NCI-H82 (cell line): ENCODE results near the gene COX6B2.

ENCODE experiments used
- DNase-seq: peaks from one replicate; lab custom pipeline; 2025; lab: John Stamatoyannopoulos, UW

COX6B2 gene

DNA sequence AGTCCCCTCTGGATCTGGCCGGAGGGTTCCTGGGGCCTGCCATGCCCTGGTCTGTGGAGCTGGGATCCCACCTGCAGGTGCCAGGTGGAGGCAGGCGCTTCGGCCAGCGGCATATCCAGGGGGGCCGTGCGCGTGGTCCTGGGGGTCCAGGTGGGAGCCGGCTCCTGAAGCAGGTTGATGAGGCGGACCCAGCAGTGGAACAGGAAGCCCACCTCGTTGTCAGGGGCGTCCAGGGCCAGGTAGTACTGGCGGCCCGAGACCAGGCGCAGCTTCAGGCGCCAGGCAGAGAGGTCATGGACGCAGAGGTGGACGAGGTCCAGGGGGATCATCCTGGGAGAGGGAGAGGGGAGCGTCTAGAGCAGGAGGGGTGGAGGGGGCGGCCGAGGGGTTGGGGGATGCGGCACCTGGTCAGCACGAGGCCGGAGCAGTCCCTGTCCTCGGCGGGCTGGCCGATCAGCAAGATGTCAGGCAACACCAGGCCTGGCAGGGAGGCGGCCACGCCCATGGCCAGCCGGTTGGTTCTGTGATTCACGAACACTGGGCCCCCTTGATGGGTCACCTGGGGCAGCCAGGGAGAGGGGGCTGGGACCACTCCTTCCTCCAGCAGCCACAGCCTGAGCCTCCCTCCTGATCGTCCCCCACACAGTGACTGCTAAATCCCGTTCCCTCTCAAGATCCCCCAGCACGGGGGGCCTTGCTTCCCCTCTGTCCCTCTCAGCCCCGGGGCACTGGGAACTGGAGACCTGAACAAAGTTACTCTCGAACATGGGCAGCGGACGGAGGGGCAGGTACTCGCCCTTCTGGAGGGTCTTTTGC is 7.9 kb upstream of the COX6B2 start:
- no peak for DNase-seq

DNA sequence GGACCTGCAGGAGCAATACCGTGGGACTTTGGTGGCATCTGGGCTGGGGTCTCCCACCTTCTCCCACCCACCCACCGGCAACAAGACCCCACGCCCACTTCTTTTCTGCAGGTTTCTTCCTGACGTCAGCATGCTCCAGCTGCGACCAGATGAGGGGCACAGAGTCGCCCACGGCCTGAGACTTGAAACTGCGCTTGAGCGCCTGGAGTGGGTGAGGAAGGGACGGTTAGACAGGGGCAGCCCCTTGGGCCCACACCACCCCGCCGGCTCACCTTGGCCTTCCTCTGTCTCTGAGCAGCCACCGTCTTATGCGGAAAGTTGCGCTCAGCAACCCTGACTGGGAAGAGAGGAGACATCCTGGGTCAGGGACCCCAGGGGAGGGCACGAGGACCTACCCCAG is 6.4 kb upstream of the COX6B2 start:
- DNase-seq: no peak

DNA sequence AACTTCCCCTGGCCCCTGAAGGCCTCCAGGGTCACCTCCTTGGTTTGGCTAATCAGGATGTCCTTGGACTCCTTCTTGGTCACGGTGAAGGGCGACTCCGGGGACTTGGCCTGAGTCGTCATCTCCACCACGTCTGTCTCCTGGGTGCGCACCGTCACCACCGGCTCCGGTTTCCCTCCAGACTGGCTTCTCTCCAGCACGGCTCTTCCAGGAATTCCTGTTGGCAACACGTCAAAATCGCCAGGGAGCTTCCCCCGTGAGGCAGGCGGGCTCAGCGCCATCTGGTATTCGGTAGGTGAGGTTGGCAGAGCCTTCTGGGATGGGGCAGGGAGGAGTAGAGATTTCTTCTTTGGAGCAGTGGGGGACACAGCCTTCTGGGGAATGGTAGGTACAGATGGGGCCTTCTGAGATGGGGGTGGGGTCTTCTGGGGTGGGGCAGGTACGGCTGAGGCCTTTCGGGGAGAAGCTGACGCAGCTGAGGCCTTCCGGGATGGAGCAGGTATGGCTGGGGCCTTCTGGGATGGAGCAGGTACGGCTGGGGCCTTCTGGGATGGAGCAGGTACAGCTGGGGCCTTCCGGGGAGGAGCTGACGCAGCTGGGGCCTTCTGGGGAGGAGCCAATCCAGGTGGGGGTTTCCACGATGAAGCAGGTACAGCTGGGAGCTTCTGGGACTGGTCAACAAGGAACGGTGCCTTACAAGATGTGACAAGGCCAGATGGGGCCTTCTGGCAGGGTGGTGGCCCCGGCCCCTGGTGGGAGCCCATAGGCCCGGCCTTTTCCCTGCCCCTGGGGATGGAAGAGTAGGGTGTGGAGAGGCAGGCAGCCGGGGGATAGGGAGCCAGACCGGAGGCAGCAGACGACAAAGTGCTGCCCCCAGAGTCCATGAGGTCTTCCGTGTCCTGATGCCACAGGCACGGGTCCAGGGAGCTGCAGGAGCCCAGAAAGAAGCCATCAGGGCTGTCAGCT is 4.7 kb upstream of the COX6B2 start:
- DNase-seq: no peak

DNA sequence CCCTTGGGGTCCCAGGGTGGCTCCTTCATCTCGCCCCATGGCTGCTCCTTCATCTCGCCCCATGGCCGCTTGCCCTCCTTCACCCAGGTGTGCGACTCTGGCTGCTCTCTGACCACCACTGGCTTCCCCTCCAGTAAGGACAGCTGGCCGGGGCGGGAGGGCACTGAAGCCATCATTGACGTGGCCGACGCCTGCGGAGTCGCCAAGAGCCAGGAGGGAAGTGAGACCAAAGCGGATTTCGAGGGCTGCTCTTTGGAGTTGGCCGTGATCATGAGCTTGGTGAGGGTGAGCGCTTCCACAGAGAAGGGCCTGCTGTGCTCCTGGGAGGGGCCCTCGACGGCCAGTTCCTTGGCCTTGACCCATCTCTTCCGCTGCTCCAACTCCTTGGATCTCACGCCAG is 4.0 kb upstream of the COX6B2 start:
- no peak for DNase-seq

DNA sequence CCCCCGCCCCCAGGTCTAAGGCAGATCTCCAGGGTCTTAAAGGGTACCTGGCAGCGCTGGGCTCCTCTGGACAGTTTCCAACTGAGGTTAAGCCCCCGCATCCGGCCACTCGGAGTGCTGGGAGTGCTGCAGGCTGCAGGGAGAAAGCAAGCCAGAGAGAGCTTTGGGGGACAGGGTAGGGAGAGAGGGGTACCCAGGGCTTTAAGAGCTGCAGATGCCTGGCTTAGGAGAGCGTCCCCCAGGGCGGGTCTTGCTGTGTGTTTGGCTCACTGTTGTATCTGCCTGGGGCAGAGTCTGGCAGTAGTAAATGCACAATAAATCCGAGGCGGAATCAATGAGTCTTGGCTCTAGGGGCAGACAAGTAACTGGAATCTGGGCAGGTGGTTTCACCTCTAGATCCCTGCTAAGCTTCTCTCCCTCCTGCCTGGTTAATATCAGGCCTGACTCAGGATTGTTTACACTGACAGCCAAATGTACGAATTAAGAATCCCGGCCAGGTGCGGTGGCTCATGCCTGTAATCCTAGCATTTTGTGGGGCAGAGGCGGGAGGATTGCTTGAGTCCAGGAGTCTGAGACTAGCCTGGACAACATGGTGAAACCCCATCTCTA is 798 bp upstream of the COX6B2 start:
- peak; percentile 60 for DNase-seq

DNA sequence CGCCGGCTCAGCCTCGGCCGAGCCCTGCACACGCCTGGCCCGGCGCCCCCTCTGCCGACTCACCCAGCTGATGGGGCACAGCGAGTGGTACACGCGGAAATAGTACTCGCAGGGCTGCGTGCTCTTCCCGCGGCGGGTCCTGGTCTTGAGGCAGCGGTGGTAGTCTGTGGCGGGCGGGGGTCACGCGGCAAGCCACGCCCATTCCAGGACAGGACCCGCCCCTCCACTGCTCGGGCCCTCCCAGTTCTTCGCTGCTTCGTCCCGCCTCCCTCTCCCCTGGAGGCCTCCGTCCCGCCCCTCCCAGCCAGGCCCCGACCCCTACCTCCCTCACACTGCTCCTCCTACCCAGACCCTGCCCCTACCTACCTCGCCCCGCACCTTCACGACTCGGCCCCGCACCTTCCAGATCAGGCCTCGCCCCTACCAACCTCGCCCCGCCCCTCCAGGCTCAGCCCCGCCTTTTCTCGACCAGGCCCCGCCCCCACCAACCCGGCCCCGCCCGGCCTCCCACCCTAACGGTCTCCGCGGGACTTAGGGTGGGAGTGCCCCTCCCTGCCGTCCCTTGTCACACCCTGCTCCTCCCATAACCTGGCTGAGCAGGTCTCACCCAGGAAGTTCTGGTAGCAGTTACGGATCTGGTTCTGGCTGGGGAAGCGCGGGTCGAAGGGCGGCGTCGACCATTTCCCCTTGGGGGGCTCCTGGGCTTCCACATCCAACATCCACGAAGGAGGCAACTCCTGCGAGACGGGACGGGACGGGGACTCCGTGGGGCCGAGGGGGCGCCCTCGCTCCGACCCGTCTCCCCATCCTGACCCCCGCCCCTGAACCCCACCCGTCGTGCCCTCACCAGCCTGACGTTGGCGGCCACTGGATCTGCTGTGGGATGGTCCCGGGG is 469 bp downstream of the COX6B2 start:
- peak; percentile 77 for DNase-seq

DNA sequence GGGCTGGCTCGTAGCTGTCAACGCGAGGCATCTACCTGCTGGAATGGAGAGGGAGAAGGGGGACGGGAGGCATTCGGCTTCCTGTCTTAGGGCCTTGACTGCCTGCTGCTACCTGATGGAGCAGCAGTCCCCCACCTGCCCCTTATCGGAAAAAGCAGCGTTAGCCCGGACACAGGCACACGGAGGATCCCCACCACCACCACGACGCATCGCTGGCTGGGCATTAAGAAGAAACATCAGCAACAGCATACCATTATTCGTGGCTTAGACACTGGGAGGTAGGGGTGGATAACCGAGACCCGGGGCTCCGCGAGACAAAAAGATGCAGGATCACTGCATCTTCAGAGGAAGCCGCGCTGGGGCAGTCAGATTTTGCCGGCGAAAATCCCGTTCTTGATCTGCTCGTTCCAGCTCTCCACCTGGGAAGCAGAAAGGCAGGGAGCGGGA is 1.1 kb downstream of the COX6B2 start:
- DNase-seq: no peak

DNA sequence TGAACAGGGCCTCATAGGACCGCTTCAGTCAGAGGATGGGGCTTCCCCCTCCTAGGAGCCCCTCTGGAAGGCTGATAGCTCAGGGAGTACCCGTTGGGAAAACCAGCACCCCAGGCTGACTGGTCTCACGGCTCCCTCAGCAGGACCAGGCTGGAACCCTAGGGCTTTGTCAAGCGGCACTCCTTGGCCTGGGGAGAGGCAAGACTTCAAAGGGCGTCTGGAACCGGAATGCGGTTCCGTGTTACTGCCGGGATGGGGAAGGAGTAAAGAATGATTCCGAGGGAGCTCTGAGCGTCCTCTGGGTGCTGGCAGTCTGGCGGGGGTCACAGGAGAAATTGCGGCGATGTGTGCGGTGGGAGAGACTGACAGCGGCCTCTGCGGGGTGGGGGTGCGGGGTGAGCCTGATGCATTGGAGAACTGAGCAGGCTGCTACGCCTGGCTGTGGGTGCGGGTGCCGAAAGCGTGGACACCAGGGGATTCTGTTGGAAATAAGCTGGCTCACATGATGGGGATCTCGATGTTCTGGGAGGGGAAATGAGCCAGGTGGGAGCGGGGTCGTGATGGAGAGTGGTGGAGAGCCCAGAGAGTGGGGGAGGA is 1.9 kb downstream of the COX6B2 start:
- DNase-seq: no peak

DNA sequence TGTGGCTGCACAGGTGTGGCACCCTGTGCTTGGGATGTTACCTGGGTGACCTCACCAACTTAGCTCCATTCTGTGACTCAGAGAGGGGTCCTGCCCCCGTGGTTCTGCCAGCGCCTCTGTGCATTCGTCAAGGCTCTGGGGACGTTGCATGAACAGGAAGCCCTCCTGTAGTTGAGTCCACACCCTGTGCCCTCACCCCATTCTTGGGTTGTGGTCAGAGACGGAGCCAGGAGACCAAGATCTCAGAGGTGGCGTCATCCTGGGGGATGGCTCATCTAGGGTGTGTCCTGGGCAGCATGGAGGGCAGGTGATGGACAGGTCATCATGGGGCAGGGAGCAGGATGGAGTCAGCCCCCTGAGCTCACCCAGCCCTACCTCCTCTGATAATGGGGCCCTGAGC is 2.5 kb downstream of the COX6B2 start:
- DNase-seq: no peak

DNA sequence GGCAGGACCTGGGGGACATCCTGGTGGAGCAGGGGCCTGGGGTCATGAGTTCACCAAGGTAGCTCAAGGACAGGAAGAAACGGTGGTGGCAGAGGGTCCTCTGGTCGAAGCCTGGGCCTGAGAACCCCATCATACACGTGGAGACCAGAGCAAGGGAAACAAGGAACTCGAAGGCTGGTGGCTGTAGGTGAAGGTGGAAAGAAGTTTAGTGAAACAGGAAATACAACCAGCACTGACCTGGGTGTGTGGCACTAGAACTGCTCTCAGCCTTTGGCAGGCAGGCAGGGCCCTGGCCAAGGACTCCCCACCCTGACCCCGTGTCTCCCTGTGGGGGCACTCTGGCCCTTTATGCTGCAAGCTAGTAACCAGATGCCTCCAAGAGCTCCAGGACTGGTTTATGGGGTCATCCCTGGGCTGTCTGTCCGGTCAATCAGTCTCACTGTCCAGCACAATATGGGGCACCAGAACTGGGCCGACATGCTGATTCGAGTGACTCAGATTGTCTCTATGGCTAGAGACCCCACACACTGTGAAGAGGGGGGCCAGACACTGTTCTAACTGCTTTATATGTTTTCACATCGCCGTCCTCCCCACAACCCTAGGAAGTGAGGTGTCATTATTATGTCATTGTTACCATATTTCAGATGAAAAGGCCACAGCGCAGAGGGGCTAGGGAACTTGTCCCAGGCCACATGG is 3.8 kb downstream of the COX6B2 start:
- DNase-seq: no peak

DNA sequence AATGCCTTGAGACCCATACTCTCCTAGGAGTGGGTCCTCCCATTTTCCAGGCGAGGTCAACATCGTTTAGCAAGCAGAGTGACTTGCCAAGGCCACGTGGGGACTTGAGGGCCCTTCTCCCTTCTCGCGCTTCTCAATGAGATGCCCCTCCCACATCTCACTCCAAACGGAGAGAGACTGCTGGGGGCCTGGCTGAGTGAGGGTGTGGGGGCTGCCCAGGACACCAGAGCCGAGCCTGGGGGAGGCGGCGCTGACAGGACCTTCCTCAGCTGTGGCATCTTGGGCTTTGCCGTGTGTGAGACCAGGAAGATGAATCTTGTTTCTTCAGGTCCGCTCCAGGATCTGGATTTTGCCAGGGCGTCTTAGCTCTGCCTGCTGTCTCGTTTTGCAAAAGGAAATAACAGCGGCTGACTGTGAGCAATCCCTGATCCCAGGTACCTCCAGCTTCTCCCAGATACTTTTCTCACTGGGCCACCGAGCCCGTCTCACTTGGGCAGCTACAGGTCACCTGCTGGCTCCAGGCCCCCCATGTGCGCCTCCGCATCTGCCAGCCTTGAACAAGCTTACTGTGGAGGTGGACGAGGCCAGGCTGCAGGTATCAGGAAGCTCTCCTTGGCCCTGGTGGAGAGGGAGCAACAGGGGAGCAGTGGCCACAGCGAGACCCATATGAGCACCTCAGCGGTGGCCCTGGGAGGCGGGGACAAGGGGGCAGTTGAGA is 6.0 kb downstream of the COX6B2 start:
- DNase-seq: peak; percentile 25

DNA sequence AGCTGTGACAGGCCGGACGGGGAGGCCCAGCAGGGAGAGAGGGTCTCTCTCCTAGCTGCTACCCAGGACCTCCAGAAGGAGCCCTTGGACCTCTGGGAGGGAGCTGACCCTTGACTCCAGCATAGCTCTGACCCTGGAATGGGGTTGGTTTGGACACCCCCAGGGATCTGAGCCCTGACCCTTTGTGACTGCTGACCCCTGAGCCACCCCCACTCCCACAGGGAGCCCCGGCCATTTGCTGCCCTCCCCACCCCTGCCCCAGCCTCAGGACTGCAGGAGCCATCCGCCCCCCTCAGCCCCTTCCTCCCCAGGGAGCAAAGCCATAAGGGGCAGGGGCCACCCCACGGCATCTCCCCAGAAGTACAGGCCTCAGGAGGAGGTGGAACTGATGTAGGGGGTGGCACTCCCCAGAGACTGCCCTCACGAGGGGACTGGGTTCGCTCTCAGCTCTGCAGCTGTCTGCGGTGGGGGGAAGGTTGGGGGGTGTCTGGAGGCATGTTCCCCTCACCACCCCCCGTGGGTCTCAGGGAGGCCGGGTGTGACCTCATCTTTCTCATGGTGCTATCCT is 7.0 kb downstream of the COX6B2 start:
- no peak for DNase-seq

DNA sequence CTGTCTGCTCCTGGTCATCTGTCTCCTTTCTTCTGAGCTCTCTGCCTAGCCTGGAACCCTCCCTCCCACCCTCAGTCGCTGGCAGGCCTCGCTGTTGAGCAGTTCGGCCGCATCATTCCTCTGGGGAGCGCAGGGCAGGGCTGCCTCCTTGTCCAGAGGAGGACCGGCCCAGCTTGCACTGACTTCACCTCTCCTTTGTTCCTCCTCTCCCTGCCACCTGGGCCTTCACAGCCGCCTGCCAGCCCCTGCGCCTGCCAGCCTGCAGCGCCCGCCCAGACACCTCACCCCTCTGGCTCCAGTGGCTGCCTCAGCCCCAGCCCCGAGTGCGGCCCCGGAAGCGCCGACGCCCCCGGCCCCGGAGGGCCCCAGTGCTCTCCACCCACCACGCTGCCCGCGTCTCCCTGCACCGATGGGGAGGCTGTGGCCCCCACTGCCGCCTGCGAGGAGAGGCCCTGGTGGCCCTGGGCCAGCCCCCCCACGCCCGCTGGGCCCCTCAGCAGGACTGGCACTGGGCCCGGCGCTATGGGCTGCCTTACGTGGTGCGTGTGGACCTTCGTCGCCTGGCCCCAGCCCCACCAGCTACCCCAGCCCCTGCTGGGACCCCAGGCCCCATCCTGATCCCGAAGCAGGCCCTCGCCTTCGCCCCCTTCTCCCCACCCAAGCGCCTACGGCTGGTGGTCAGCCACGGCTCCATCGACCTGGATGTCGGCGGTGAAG is 7.6 kb downstream of the COX6B2 start:
- DNase-seq: no peak

DNA sequence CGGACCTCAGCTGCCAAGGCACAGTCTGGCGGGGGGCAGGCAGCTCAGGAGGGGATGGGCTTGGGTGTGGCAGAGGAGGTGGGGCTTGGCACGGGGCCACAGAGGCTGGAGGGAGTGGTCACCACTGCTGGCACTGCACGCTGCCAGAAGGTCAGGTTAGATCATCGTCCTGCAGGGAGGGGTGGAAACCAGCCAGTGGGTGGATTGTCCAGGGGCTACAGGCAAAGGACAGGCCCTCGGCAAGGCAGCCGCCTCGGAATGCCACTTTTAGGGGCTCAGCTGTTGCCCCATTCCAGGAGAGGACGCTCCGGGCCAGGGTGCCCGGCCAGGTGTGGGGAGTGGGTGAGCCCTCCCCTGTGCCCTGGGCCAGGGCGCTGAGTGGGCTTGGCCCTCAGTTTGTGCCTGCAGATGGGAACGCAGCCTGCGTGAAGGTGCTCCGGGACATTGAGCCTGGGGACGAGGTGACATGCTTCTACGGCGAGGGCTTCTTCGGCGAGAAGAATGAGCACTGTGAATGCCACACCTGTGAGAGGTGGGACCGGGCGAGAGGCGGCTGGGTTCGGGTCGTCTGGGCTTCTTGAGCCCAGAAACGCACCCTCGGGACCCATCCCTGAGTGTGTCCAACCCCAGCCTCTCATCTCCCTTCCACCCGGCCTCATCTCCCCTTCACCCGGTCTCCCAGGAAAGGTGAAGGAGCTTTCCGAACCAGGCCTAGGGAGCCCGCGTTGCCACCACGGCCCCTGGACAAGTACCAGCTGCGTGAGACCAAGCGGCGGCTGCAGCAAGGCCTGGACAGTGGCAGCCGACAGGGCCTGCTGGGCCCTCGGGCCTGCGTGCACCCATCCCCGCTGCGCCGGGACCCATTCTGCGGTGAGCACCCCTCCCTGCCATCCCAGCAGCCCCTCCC is 8.4 kb downstream of the COX6B2 start:
- DNase-seq: no peak

DNA sequence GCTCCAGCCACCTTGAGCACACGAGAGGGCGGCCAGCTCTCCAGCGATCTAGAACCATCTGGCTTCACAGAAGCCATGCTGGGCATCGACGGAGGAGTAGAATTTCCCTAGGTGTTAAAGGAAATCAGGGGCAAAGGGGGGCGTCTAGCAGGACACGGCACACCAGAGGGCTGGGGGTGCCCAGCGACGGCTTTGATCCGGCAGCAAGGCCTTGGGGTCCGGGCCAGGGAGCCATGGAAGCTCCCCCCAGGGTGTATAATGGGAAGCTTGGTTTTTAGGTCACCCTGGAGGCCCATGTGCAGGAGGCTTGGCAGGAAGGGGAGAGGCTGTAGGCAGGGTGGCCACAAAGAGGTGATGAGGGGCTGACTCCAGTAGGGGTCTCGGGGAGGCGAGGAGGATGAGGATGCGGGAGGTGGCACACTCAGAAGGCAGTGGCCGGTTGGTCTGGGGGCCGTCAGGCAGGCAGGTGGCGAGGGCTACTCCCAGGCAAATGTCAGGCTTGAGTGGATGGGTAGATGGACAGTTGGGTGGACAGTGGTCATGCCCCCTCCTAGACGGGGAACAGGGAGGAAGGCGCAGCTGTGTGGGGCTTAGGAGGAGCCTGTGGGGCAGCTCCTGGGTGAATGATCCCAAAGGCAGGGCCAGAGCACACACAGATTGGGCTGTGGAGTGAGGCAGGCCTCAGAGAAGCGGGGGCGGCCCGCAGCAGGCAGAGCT is 9.3 kb downstream of the COX6B2 start:
- DNase-seq: no peak

DNA sequence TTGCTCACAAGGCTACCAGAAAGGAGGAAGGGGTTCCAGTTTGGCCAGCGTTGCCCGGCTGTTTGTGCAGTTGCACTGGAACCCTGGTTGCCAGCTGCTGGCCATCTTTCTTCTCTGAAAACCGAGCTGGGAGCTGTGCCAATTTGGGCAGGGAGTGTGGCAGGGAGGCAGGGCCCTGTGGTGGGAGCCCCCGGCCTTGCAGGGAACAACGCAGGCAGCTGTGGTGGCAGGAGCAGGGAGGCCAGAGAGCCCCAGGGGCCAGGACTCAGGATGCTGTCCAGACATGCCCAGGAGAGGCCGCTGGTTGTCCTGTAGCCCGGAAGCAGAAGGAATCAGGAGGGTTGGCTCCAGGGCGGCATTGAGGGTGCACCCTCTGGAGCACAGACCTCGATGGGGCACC is 10.1 kb downstream of the COX6B2 start:
- no peak for DNase-seq
